PC-3 (cell line): ENCODE measurements around the gene FBXO31. TPM values are rescaled to one million over a fixed set of nuclear protein-coding genes. Genes with fewer than 3 reads are reported as not detected.

ENCODE experiments used
- ATAC-seq: fragments of 200-7000 bp; cut with Tn5 transposase; 2 replicates; pipeline ENCODE4 v1.9.1; 2020; ENCODE audit warnings: mild to moderate bottlenecking, moderate library complexity
- BruUV-seq: library from RNA; stranded (reverse); fragments of 400-500 nt; replicated peaks from 2 replicates; lab custom pipeline; 2021; lab: Mats Ljungman, UMichigan
- CTCF ChIA-PET: fragments of 300-600 bp; sonication (Branson Sonifier 250); formaldehyde crosslinking; loops from one replicate; lab custom pipeline; 2022; ENCODE audit warnings: antibody characterized with exemption; lab: Charles Lee
- POLR2A ChIA-PET: fragments of 300-600 bp; sonication (Branson Sonifier 250); formaldehyde crosslinking; loops from one replicate; lab custom pipeline; 2022; ENCODE audit warnings: antibody characterized with exemption; ENCODE audit not compliant: unreplicated experiment; lab: Charles Lee
- DNase-seq: peaks from one replicate; pipeline ENCODE4 v3.0.0-alpha.2; 2015
- H2AFZ ChIP-seq: fragments of 300-600 bp; sonication (generic); 2 replicates; pipeline ENCODE4 v1.6.0; 2016; ENCODE audit warnings: antibody characterized with exemption, low read length
- H3F3A ChIP-seq: fragments of 300-600 bp; sonication (generic); one replicate; pipeline ENCODE4 v1.6.0; 2017; ENCODE audit warnings: antibody characterized with exemption, low read length, control low read depth, mild to moderate bottlenecking; ENCODE audit not compliant: unreplicated experiment
- H3K27ac ChIP-seq: fragments of 300-600 bp; sonication (generic); 2 replicates; pipeline ENCODE4 v1.5.1; 2016; ENCODE audit warnings: mild to moderate bottlenecking, low read length
- H3K27me3 ChIP-seq: fragments of 300-600 bp; sonication (generic); 2 replicates; pipeline ENCODE4 v1.6.1; 2016; ENCODE audit warnings: low read length, mixed read lengths
- H3K36me3 ChIP-seq: fragments of 300-600 bp; sonication (generic); 2 replicates; pipeline ENCODE4 v1.6.1; 2016; ENCODE audit warnings: low read depth, mixed run types, low read length, mixed read lengths
- H3K4me1 ChIP-seq: fragments of 300-600 bp; sonication (generic); 2 replicates; pipeline ENCODE4 v1.5.1; 2016; ENCODE audit warnings: low read length; ENCODE audit not compliant: insufficient read depth
- H3K4me2 ChIP-seq: fragments of 300-600 bp; sonication (generic); 2 replicates; pipeline ENCODE4 v1.6.0; 2016; ENCODE audit warnings: low read length
- H3K4me3 ChIP-seq: fragments of 300-600 bp; sonication (generic); 2 replicates; pipeline ENCODE4 v1.5.1; 2016; ENCODE audit warnings: mild to moderate bottlenecking, low read length, mixed read lengths
- H3K79me2 ChIP-seq: fragments of 300-600 bp; sonication (generic); 2 replicates; pipeline ENCODE4 v1.6.1; 2017; ENCODE audit warnings: low read length, mixed read lengths
- H3K9ac ChIP-seq: fragments of 300-600 bp; sonication (generic); 2 replicates; pipeline ENCODE4 v1.6.0; 2016; ENCODE audit warnings: mild to moderate bottlenecking, low read length
- H3K9me2 ChIP-seq: fragments of 300-600 bp; sonication (generic); replicated peaks from 2 replicates; pipeline ENCODE4 v1.6.1; 2016; ENCODE audit warnings: mixed run types, low read length, mixed read lengths
- H3K9me3 ChIP-seq: fragments of 300-600 bp; sonication (generic); 2 replicates; pipeline ENCODE4 v1.6.1; 2016; ENCODE audit warnings: low read length, mixed read lengths
- H4K20me1 ChIP-seq: fragments of 300-600 bp; sonication (generic); 2 replicates; pipeline ENCODE4 v1.6.1; 2016; ENCODE audit warnings: low read length, mixed read lengths
- CTCF ChIP-seq: fragments of 300-600 bp; sonication (generic); conservative IDR thresholded peaks from 2 replicates; pipeline ENCODE4 v1.5.1; 2017; ENCODE audit warnings: antibody characterized with exemption, low read depth, mild to moderate bottlenecking, low read length
- EZH2 ChIP-seq: fragments of 300-600 bp; sonication (generic); IDR thresholded peaks from one replicate; pipeline ENCODE4 v1.6.1; 2017; ENCODE audit warnings: antibody characterized with exemption, mild to moderate bottlenecking, low read length; ENCODE audit not compliant: unreplicated experiment
- EZH2phosphoT487 ChIP-seq: fragments of 300-600 bp; sonication (generic); IDR thresholded peaks from 2 replicates; pipeline ENCODE4 v1.6.1; 2018; ENCODE audit warnings: mild to moderate bottlenecking, antibody characterized with exemption, low read length, borderline replicate concordance
- intact Hi-C: fragments of 100-400 bp; cut with micrococcal nuclease; formaldehyde crosslinking; loops from 2 replicates; pipeline ENCODE4 v1.9.0; 2023
- total RNA-seq: library from RNA; depleted of rRNA; stranded (reverse); fragments of >200 nt; gene quantifications from 2 replicates; pipeline ENCODE4 v1.2.3, GENCODE V29; 2014

FBXO31 gene
- total RNA-seq, 1 experiment from 2014 or later: 14.8 TPM

DNA sequence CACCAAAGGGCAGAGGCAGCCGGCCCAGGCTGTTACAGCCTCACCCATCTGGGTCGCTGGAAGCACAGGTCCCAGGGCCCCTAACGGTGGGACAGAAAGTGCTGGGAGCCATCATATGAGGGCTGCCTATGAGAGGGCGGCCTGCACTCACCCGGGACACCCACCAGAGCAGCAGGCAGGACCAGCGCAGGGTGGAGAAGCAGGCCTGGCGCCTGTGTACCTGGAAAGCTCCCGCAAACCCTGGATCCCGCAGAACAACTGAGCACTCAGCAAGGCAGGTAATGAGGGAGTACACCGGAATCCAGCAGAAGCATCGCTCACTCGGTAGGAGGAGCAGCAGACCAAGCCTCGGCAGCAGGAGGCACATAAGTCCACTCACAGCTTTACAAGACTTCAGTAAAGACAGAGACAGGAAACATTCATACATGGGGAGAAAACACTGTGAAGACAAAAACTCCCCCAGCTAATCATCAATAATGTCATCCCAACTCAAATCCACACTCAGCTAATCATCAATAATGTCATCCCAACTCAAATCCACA, 34.9 kb downstream of the FBXO31 start:
- Histone ChIP-seq H3K4me1 (no peaks in the 10 kb centered on the region), H3K36me3 (no peaks in the 10 kb centered on the region), H3K9ac (no peak overlapping the region), H3K9me3 (no peaks in the 10 kb centered on the region), H2AFZ (no peak overlapping the region), H3K4me2 (no peak overlapping the region), H3K79me2 (no peaks in the 10 kb centered on the region), H3F3A (no peaks in the 10 kb centered on the region), H3K27ac (no peak overlapping the region), H3K9me2 (no peaks in the 10 kb centered on the region), H3K4me3 (no peak overlapping the region), H3K27me3 (no peaks in the 10 kb centered on the region), H4K20me1 (no peaks in the 10 kb centered on the region)
- intact Hi-C loops: no loop called here
- ATAC-seq: no peak
- CTCF ChIA-PET: no interaction called here
- no peak for DNase-seq
- TF ChIP-seq EZH2: no peak
- no peak for TF ChIP-seq CTCF
- no peak for TF ChIP-seq EZH2phosphoT487
- POLR2A ChIA-PET: no interaction called here
- BruUV-seq: no TSS peak

DNA sequence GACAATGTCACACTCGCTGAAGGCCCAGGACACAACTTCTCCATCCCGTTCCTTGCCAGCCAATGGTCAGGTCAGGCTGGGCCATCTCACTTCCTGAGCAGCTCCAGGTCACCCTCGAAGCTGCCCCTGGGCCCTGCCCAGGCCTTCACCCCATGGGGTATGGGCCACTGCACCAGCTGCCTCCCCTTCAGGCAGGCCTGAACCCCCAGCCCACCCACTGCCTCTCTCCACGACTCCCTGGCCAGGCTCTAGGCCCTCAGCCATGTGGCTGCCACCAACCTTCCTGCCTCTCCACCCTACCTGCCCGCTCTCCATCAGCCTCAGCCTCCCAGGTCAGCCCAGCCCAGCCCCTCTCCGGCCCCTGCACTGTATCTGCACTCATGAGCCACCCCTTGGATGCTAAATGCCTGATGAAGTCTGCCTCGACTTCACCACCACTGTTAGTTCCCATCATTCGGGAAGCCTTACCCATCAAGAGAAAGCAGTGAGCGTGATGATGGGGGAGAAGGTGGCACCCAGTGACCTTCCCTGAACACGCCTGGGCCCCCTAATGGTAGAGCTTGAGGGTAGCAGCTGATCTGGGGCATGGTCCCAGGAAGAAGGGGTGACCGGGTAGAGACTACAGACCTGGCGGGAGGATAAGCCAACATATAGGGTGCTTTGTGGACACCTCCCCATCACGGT, 35.5 kb downstream of the FBXO31 start:
- Histone ChIP-seq H3F3A (no peaks in the 10 kb centered on the region), H3K4me1 (no peaks in the 10 kb centered on the region), H3K9me2 (no peaks in the 10 kb centered on the region), H3K4me2 (no peak overlapping the region), H3K79me2 (no peaks in the 10 kb centered on the region), H3K27me3 (no peaks in the 10 kb centered on the region), H2AFZ (no peak overlapping the region), H4K20me1 (no peaks in the 10 kb centered on the region), H3K4me3 (no peak overlapping the region), H3K9me3 (no peaks in the 10 kb centered on the region), H3K36me3 (no peaks in the 10 kb centered on the region), H3K27ac (no peak overlapping the region), H3K9ac (no peak overlapping the region)
- ATAC-seq (no peak), DNase-seq (no peak)
- CTCF ChIA-PET: no interaction called here
- TF ChIP-seq CTCF (peak; percentile 10; the same call in 1 of the 2 replicates), EZH2 (no peak)
- intact Hi-C loops: no loop called here
- POLR2A ChIA-PET: no interaction called here
- no TSS peak for BruUV-seq

DNA sequence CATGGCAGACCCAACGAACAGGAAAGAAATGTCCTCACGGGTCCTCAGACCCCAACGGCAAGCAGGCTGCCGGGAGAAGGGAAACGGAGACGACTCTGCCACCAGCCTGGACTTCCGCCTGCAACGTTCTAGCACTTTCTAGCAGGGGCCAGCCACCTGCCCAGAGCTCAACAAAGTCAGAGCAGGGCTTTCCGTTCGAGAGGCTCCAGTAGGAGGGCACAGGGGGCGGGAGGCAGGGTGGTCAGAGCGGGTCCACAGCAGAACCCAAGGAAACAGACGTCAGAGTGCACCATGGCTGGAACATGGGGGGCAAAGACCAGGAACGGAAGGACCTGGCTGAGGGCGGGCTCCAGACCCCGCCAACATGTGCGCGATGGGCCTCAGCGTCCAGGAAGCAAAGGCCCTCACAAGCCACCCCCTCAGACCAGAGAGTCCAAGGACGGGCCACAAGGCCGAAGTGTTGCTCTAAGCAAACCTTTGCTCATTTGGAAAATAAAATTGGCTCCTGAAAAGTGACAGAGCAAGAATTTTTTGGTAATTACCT, 37.0 kb downstream of the FBXO31 start:
- Histone ChIP-seq H4K20me1 (no peaks in the 10 kb centered on the region), H3K4me3 (no peak overlapping the region), H3K27ac (no peak overlapping the region), H3K36me3 (no peaks in the 10 kb centered on the region), H3K79me2 (no peaks in the 10 kb centered on the region), H3K9me2 (no peaks in the 10 kb centered on the region), H3K4me1 (no peaks in the 10 kb centered on the region), H2AFZ (no peak overlapping the region), H3K4me2 (no peak overlapping the region), H3F3A (no peaks in the 10 kb centered on the region), H3K9me3 (no peaks in the 10 kb centered on the region), H3K9ac (no peak overlapping the region), H3K27me3 (no peaks in the 10 kb centered on the region)
- BruUV-seq: no TSS peak
- DNase-seq: no peak
- intact Hi-C loops: no loop called here
- ChIA-PET POLR2A (no interaction called here), CTCF (no interaction called here)
- no peak for TF ChIP-seq EZH2
- TF ChIP-seq CTCF: no peak
- TF ChIP-seq EZH2phosphoT487: no peak
- ATAC-seq: no peak
